SW480 (cell line): Measurements from ENCODE around the gene LDHAL6A.

Experiments used
- DNase-seq: peaks from one replicate; pipeline ENCODE4 v3.0.0-alpha.2; 2016; ENCODE audit warnings: low spot score

Gene LDHAL6A

DNA sequence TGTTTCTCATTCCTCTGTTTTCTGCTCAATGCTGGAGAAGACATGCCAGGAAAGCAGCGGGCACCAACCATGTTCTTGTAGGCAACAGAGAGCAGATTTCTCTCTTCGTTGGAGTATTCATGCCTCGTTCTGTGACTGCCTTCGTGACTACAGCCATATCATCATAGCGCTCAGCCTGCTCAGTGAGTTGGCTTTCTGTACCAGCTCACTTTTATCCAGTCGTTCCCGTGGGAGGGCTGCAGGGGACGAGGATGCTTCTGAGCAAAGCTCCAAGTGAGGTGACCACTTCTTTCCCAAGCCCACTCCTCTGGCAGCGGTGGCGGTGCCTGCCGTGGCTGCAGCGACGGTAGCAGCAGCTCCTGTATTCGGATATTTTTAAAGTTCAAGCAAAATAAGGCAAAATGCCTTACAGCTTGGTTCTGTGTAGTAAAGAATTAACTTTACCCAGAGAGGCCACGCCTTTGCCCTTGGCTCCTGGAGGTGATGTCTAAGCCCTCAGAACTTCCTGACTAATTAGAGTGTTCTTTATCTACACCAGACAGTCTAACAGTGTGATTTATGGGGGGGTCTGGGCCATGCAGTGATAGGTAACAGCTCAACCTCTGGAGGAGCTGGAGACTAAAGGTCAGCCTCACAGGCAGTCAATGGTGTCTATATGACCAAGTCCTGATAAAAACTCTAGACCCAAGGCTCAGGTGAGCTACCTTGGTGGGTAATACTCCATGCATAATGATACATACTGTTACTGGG is 35.3 kb downstream of the LDHAL6A start:
- no peak for DNase-seq

DNA sequence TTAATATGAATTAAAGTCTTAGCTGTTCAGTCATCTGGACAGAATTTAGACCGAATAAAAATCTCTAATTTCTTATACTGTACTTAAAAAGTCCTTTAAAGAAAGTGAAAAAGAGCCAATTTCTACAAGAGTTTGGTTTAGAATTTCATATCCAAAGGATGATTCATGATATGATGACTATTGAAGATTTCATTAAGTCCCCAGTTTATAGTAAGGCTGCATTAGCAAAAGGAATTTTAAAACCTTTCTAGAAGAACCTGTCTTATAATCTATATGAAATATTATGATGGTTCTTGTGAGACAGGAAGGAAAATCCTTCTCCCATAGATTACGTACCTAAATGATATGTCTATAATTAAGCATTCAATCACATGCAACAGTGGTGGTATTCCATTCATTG is 36.3 kb downstream of the LDHAL6A start:
- no peak for DNase-seq

DNA sequence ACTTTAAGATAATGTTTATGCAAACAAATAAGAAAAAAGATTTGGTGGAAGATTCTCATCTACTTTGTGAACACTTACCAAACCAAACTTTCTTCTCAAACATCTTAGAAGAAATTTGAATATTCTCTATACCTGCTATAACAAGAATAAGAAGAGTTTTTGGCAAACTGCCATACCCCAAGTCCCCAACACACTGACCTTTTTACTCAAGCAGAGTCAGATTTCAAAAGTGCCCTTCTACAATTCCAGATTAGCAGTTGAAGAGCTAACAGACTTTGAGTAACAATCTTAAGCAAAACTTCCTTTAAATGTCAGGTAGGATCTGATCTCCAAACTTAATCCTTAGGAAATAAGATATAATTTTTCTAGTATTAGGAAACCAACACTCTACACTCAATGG is 37.2 kb downstream of the LDHAL6A start:
- no peak for DNase-seq

DNA sequence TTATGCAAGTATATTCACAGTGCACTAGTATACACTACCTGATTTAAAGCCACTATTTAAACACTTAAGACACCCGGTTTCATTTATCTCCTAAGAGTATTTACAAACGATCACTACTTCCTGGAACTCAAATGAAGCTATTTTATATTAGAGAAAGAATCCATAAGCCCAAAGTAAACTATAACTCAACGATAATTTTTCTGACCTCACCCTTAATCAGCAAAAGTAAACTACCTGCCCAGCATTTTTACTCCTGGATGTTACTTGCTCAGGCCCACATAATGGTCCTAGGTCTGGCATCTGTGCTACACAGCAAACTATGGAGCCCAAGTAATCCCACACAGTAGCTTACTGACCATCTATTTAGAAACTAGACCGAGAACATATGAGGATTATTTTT is 37.7 kb downstream of the LDHAL6A start:
- DNase-seq: no peak

DNA sequence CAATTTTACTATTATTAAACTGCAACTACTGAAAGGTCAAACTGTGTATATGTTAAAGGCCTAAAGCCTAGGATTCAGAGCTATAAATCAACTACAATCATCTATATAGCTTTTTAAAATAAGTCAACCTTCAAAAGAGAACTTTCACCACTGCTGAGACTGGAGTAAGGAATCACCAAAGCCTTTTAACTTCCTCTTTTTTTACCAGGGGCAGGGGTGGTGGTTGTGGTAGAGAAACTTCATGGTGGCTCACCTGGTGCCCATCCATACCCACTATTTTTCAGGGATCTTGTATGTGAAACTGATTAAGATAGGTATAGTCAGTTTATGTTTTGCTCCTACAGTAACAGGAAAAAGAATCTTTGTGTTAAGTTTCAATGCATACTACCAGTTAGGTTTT is 39.6 kb downstream of the LDHAL6A start:
- DNase-seq: no peak

DNA sequence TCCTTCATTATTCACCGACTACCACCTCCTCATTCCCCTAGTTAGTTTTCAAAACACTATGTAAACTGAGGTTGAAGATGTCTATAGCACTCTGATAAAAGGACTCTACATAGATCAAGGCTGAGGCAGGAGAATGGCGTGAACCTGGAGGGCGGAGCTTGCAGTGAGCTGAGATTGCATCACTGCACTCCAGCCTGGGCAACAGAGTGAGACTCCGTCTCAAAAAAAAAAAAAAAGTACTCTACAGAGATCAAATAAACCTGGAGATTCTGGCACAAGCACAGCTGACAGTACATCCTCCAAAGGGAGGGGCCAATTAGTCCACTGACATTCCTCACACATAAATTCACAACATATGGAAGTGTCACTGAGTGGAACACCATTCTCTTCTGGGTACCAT is 40.0 kb downstream of the LDHAL6A start:
- DNase-seq: no peak

DNA sequence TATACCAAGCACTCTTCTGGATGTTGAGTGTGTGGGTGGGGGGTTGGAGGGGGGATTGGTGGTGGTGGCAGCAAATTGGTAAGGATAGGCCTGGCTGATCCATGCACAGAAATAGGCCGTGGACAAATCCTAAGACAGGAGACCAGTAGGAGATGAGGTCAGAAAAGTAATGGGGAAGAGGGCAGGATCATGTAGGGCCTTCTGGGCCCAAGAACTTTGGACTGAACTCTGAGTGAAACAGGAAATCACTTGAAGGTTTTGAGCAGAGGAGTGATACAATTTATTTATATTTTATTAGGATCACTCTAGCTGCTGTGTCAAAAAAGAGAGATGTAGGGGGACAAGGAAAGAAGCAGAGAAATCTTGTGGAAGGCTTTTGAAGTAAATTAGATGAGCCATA is 42.4 kb downstream of the LDHAL6A start:
- DNase-seq: no peak

DNA sequence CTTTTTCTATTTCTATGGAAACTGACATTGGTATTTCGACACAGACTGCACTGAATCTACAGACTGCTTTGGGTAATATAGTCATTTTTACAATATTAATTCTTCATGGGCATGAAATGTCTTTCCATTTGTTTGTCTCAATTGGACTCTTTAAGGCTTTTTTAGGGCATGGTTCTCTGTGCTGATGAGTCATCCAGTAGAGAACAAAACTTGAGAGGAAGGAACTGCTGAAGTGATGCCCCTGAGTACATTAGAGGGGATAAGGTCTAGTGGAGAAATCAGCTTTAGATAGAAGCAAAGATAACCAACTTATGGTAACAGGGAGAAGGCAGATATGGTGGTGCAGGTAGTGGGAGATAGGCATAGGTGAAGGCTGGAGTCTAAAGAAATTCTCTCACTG is 46.0 kb downstream of the LDHAL6A start:
- DNase-seq: no peak

DNA sequence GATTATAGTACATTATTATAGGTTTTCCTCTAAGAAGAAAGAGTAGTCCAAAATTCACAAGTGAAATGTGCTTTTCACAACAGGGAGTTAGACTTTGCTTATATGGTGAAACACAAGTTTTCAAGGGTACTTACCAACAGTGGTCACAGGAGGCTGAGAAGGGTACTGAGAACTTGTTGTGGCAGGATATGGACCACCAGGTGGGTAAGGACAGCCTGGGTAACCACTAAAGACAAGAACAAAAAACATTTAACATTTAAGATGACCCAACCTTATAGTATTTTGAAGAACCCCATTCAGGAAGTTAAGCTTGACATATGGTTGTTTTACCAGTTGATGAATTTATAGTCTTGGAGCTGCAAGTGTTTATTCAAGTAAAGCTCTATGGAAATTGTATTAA is 46.7 kb downstream of the LDHAL6A start:
- DNase-seq: no peak

DNA sequence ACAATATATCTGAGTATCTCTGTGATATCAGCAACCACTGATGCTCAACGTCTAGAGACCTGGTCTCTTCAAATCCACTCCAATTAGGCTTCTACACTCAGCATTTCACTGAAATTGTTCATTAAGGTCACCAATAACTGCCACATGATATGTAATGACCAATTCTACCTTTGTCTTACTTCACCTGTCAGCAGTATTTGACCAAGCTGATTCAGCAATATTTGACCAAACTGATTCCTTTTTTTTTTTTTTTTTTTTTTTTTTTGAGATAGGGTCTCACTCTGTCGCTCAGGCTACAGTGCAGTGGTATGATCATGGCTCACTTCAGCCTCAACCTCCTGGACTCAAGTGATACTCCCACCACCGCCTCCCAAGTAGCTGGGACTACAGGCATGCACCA is 65.5 kb downstream of the LDHAL6A start:
- DNase-seq: no peak

DNA sequence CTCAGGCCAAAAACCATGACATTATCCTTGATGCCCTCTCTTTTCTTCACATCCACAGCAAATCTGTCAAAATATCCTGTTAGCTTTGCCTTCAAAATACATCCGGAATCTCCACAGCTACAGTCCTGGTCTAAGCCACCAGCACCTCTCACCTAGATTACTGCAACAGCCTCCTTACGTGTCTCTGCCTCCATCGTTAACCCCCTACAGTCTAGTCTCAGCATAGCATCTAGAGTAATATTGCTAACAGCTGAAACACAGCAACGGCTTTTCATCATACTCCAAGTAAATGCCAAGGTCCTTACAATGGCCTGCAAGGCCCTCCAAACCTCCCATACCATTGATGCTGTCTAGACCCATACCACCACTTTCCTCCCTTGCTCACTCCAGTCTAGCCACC is 66.7 kb downstream of the LDHAL6A start:
- no peak for DNase-seq

DNA sequence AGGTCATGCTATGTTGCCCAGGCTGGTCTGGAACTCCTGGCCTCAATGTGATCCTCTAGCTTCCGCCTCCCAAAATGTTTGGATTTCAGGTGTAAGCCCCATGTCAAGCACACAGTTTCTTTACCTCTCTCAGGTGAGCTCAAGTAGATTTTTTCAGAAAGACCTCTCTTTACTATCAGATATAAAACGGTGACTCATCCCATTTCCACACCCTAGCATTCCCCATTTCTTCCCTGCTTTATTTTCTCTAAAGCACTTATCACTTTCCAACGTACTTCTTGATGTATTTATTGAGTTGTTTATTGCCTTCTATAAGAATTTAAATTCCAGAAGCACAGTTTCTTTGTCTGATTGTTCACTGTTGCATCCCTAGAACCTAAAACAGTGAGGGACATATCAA is 67.4 kb downstream of the LDHAL6A start:
- peak; percentile 13 for DNase-seq

DNA sequence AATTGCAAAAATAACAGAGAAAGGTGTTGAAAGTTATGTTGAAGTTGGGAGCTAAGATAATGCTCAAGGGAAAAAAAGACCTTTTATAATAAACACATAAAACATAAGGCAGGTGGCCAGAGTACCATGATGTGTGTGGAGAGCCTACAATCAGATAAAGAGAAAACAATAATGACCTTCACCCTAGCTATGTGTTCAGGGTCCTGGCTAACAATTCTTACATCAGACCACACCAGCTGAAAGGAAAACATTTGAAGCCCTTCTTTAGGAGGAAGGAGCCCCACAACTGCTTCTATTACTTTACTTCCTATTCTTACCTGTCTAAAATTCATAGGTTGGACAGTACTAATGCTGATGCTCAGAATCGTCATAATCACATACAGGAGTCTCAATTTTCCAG is 68.6 kb downstream of the LDHAL6A start:
- no peak for DNase-seq

DNA sequence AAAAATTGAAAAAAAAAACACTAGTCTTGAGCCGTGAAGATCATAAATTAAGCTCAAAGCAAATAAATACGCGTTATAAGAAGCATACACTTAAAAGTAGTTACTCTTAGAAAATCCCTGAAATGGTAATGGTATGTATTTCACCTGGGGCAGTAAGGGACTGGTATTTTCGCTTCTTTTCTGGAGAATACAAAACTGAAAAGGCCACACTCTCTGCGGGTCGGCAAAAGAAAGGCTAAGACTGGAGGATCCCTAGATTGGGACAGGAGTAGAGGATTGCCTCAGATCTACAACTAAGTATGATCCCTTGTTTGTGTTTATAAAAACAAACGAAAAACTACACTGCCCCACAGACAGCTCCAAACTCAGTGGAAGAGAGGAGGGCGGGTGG is 70.5 kb downstream of the LDHAL6A start:
- DNase-seq: no peak

DNA sequence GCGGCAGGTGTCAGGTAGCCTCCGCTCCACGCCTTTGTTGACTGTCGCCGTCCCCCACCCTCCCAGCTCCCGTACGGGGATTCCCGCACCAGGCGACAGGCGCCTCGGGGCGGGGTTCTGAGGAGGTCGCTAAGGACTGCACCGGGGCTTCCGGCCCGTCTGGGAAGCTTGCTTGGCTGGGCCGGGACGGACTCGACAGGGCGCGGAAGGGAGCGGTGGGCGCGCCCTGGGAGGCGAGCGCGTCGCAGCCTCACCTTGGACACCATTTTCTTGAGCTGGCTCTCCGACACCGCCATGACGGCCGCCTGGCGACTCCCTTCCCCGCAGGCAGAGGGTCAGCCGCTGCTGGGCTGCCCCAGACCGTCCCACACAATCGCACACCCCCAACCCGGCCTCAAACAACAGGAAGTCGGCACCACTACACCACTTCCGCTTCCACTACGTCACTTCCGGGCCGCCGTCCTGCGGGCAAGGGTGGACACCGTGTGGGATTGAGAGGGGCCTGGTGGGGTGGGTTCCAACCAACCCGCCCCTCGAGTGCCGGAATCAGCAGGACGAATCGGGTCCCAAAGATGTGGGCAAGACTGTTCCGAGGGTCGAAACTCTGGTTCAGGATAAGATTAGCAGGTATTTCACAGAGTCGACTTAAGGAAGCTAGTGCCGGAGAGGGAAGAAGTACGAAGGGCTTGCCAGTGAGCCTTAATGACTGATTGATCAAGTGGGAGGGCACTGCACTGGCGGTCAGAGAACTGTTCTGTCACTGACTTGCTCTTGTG is 71.1 kb downstream of the LDHAL6A start, which contains the start of gene TSG101:
TSG101 (minus strand) TSS at position 422 of the 776 bp plus-strand sequence; CDS start at position 296, 126 bp downstream.
- peak; percentile 94 for DNase-seq

DNA sequence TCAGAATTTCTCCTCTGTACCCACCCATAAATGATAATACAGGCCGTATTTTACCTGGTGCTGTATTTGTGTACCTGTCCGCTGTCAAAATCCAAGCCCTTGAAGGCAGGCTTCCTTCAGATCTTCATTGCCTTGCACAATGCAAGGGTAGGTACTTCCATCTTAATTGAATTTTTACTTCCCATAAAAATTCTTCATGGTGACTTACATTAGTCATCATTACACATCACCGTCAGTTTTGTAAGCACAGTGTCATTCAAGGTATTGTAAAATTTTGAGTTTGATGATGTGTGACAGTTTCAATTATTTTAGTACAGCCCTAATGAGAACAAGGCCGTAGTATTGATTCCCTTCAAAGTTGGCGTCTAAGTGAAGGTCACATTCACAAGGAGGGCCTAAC is 71.9 kb downstream of the LDHAL6A start:
- peak; percentile 56 for DNase-seq
